Measurements from ENCODE around the gene RHEX. TPM values are rescaled to one million over a fixed set of nuclear protein-coding genes. Genes with fewer than 3 reads are reported as not detected.

RHEX gene
- total and polyA plus RNA-seq, 2 of the 13 experiments (the other 11 are each of a cell fraction or from before 2014, with no cell fraction given), result 1.4 to 2.7 TPM

- TF ChIP-seq SMAD1 (CRISPR knock-in tag; IDR thresholded peaks at IDR 0.05; ENCODE audit: borderline replicate concordance, low read depth) (no peak), ZSCAN21 (CRISPR knock-in tag; IDR thresholded peaks at IDR 0.05; ENCODE audit: borderline replicate concordance) (no peak), ZNF749 (CRISPR knock-in tag; IDR thresholded peaks at IDR 0.05; ENCODE audit: borderline replicate concordance) (no peak), MIER2 (CRISPR knock-in tag; IDR thresholded peaks at IDR 0.05) (no peak), ZNF460 (CRISPR knock-in tag; IDR thresholded peaks at IDR 0.05; ENCODE audit: borderline replicate concordance) (no peak), U2AF2 (IDR thresholded peaks at IDR 0.05; ENCODE audit: low read depth, low read length) (no peak), TCF7L2 (IDR thresholded peaks at IDR 0.05; ENCODE audit: low read depth, low read length) (no peak), PHF21A (CRISPR knock-in tag; IDR thresholded peaks at IDR 0.05) (peak; percentile 34; the same call in 1 of the 2 replicates), ZNF280B (CRISPR knock-in tag; IDR thresholded peaks at IDR 0.05; ENCODE audit: borderline replicate concordance) (no peak), TSC22D2 (CRISPR knock-in tag; IDR thresholded peaks at IDR 0.05; ENCODE audit: borderline replicate concordance) (no peak)
- TF ChIP-seq, protein P1, sequence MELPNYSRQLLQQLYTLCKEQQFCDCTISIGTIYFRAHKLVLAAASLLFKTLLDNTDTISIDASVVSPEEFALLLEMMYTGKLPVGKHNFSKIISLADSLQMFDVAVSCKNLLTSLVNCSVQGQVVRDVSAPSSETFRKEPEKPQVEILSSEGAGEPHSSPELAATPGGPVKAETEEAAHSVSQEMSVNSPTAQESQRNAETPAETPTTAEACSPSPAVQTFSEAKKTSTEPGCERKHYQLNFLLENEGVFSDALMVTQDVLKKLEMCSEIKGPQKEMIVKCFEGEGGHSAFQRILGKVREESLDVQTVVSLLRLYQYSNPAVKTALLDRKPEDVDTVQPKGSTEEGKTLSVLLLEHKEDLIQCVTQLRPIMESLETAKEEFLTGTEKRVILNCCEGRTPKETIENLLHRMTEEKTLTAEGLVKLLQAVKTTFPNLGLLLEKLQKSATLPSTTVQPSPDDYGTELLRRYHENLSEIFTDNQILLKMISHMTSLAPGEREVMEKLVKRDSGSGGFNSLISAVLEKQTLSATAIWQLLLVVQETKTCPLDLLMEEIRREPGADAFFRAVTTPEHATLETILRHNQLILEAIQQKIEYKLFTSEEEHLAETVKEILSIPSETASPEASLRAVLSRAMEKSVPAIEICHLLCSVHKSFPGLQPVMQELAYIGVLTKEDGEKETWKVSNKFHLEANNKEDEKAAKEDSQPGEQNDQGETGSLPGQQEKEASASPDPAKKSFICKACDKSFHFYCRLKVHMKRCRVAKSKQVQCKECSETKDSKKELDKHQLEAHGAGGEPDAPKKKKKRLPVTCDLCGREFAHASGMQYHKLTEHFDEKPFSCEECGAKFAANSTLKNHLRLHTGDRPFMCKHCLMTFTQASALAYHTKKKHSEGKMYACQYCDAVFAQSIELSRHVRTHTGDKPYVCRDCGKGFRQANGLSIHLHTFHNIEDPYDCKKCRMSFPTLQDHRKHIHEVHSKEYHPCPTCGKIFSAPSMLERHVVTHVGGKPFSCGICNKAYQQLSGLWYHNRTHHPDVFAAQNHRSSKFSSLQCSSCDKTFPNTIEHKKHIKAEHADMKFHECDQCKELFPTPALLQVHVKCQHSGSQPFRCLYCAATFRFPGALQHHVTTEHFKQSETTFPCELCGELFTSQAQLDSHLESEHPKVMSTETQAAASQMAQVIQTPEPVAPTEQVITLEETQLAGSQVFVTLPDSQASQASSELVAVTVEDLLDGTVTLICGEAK (IDR thresholded peaks at IDR 0.05), result no peak
- TF ChIP-seq, protein P1 (CRISPR knock-in tag; IDR thresholded peaks at IDR 0.05), result no peak
- TF ChIP-seq, protein P2, sequence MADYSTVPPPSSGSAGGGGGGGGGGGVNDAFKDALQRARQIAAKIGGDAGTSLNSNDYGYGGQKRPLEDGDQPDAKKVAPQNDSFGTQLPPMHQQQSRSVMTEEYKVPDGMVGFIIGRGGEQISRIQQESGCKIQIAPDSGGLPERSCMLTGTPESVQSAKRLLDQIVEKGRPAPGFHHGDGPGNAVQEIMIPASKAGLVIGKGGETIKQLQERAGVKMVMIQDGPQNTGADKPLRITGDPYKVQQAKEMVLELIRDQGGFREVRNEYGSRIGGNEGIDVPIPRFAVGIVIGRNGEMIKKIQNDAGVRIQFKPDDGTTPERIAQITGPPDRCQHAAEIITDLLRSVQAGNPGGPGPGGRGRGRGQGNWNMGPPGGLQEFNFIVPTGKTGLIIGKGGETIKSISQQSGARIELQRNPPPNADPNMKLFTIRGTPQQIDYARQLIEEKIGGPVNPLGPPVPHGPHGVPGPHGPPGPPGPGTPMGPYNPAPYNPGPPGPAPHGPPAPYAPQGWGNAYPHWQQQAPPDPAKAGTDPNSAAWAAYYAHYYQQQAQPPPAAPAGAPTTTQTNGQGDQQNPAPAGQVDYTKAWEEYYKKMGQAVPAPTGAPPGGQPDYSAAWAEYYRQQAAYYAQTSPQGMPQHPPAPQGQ (CRISPR knock-in tag; IDR thresholded peaks at IDR 0.05; ENCODE audit: borderline replicate concordance), result no peak
Observed at GRCh38 chr1:206114692-206115640, 62.0 kb downstream of the RHEX start (continued).

Data from HepG2 (cell line).